Umbilical cord (tissue), 2 donors: ENCODE results near the gene CD226. TPM values are rescaled to one million over a fixed set of nuclear protein-coding genes. Genes with fewer than 3 reads are reported as not detected.
"Not testable (repeated sequence)": the region's sequence is repeated elsewhere in the genome, so short reads cannot be mapped to it uniquely, and the experiment has no call there.

Experiments
- DNase-seq: peaks from one replicate; pipeline ENCODE4 v3.0.0-alpha.2; 2015; ENCODE audit warnings: low spot score
- total RNA-seq: library from RNA; depleted of rRNA; stranded (reverse); fragments of >200 nt; gene quantifications from one replicate; pipeline ENCODE4 v1.2.3, GENCODE V29; 2014; ENCODE audit warnings: low replicate concordance; ENCODE audit not compliant: insufficient read depth

The CD226 gene
- total RNA-seq, 1 donor from 2014 or later: 14.0 TPM

GRCh38 chr18:69908838-69909237 is 38.8 kb downstream of the CD226 start:
- DNase-seq: no peak

- DNase-seq: no peak
Observed at GRCh38 chr18:69906765-69907164, 40.9 kb downstream of the CD226 start.

GRCh38 chr18:69900941-69901340 is 46.7 kb downstream of the CD226 start:
- no peak for DNase-seq

- not testable (repeated sequence) for DNase-seq
Observed at GRCh38 chr18:69899154-69899923, 48.3 kb downstream of the CD226 start.

- DNase-seq: no peak
Observed at GRCh38 chr18:69898241-69898861, 49.3 kb downstream of the CD226 start.

- no peak for DNase-seq
Observed at GRCh38 chr18:69897397-69898108, 50.1 kb downstream of the CD226 start.

- no peak for DNase-seq
Observed at GRCh38 chr18:69895066-69896047, 52.3 kb downstream of the CD226 start.

GRCh38 chr18:69894467-69894866 is 53.2 kb downstream of the CD226 start:
- DNase-seq: no peak

GRCh38 chr18:69890558-69890957 is 57.1 kb downstream of the CD226 start:
- DNase-seq: no peak

- DNase-seq: no peak
Observed at GRCh38 chr18:69889009-69889408, 58.7 kb downstream of the CD226 start.

GRCh38 chr18:69887256-69887655 is 60.4 kb downstream of the CD226 start:
- DNase-seq: no peak

- DNase-seq: no peak
Observed at GRCh38 chr18:69885841-69886531, 61.7 kb downstream of the CD226 start.

GRCh38 chr18:69885355-69885754 is 62.3 kb downstream of the CD226 start:
- no peak for DNase-seq

GRCh38 chr18:69883781-69884180 is 63.9 kb downstream of the CD226 start:
- DNase-seq: no peak

- DNase-seq: no peak
Observed at GRCh38 chr18:69882965-69883668, 64.6 kb downstream of the CD226 start.

- no peak for DNase-seq
Observed at GRCh38 chr18:69880083-69880482, 67.6 kb downstream of the CD226 start.

GRCh38 chr18:69879051-69879450 is 68.6 kb downstream of the CD226 start:
- not testable (repeated sequence) for DNase-seq

GRCh38 chr18:69878213-69878933 is 69.3 kb downstream of the CD226 start:
- no peak for DNase-seq

- no peak for DNase-seq
Observed at GRCh38 chr18:69876490-69876889, 71.2 kb downstream of the CD226 start.
